H9 (cell line): Measurements from ENCODE around the gene ATE1. TPM values are rescaled to one million over a fixed set of nuclear protein-coding genes. Genes with fewer than 3 reads are reported as not detected.

Experiments used
- DNase-seq: peaks from one replicate; pipeline ENCODE4 v3.0.0-alpha.2; 2017
- H2AFZ ChIP-seq: one replicate; pipeline ENCODE4 v1.6.1; 2013; ENCODE audit warnings: mild to moderate bottlenecking, low read length, control low read depth, moderate library complexity
- H2AK5ac ChIP-seq: 2 replicates; pipeline ENCODE4 v1.6.1; 2013; ENCODE audit warnings: low read length, control low read depth, mixed read lengths; ENCODE audit not compliant: insufficient read length
- H2BK120ac ChIP-seq: one replicate; pipeline ENCODE4 v1.6.1; 2013; ENCODE audit warnings: low read depth, mild to moderate bottlenecking, low read length, control low read depth, inconsistent platforms; ENCODE audit not compliant: poor library complexity, severe bottlenecking
- H2BK12ac ChIP-seq: 2 replicates; pipeline ENCODE4 v1.6.1; 2013; ENCODE audit warnings: low read length, control low read depth, mixed read lengths, low read depth; ENCODE audit not compliant: insufficient read length
- H2BK15ac ChIP-seq: 2 replicates; pipeline ENCODE4 v1.6.1; 2013; ENCODE audit warnings: low read depth, low read length, control low read depth
- H2BK20ac ChIP-seq: one replicate; pipeline ENCODE4 v1.6.1; 2013; ENCODE audit warnings: low read depth, mild to moderate bottlenecking, low read length, control low read depth, inconsistent platforms; ENCODE audit not compliant: poor library complexity, severe bottlenecking
- H2BK5ac ChIP-seq: 2 replicates; pipeline ENCODE4 v1.6.1; 2013; ENCODE audit warnings: low read length, control low read depth, mixed read lengths; ENCODE audit not compliant: insufficient read length
- H3K14ac ChIP-seq: 2 replicates; pipeline ENCODE4 v1.6.1; 2013; ENCODE audit warnings: low read length, control low read depth; ENCODE audit not compliant: insufficient read depth
- H3K18ac ChIP-seq: 2 replicates; pipeline ENCODE4 v1.6.1; 2013; ENCODE audit warnings: low read depth, mild to moderate bottlenecking, mixed read lengths, low read length, control low read depth; ENCODE audit not compliant: insufficient read length
- H3K23ac ChIP-seq: 2 replicates; pipeline ENCODE4 v1.6.1; 2013; ENCODE audit warnings: low read length, control low read depth, mixed read lengths, low read depth; ENCODE audit not compliant: insufficient read length
- H3K23me2 ChIP-seq: 2 replicates; pipeline ENCODE4 v1.6.1; 2013; ENCODE audit warnings: low read depth, mild to moderate bottlenecking, mixed read lengths, low read length, control low read depth; ENCODE audit not compliant: insufficient read length, poor library complexity, severe bottlenecking
- H3K27ac ChIP-seq: 2 replicates; pipeline ENCODE4 v1.5.1; 2013; ENCODE audit warnings: low read length, control low read depth, mixed read lengths, low read depth; ENCODE audit not compliant: insufficient read length
- H3K27me3 ChIP-seq: 2 replicates; pipeline ENCODE4 v1.6.1; 2013; ENCODE audit warnings: low read length, control low read depth, inconsistent platforms; ENCODE audit not compliant: insufficient read depth
- H3K4ac ChIP-seq: 2 replicates; pipeline ENCODE4 v1.6.1; 2013; ENCODE audit warnings: low read depth, mild to moderate bottlenecking, control low read depth, inconsistent platforms, low read length, moderate library complexity
- H3K4me1 ChIP-seq: 2 replicates; pipeline ENCODE4 v1.6.1; 2013; ENCODE audit warnings: low read length, control low read depth, inconsistent platforms; ENCODE audit not compliant: insufficient read depth
- H3K4me2 ChIP-seq: 2 replicates; pipeline ENCODE4 v1.6.1; 2013; ENCODE audit warnings: low read length, control low read depth, mixed read lengths; ENCODE audit not compliant: insufficient read length, insufficient read depth
- H3K56ac ChIP-seq: 2 replicates; pipeline ENCODE4 v1.6.1; 2013; ENCODE audit warnings: low read depth, mild to moderate bottlenecking, mixed read lengths, low read length, control low read depth; ENCODE audit not compliant: insufficient read length
- H3K79me1 ChIP-seq: 2 replicates; pipeline ENCODE4 v1.6.1; 2013; ENCODE audit warnings: low read depth, mild to moderate bottlenecking, moderate library complexity, low read length, control low read depth, inconsistent platforms; ENCODE audit not compliant: insufficient read depth, poor library complexity, severe bottlenecking
- H3K79me2 ChIP-seq: 2 replicates; pipeline ENCODE4 v1.6.1; 2013; ENCODE audit warnings: low read length, control low read depth, inconsistent platforms; ENCODE audit not compliant: insufficient read depth
- H3K9ac ChIP-seq: 2 replicates; pipeline ENCODE4 v1.6.1; 2013; ENCODE audit warnings: low read length, control low read depth, mixed read lengths; ENCODE audit not compliant: insufficient read length; ENCODE audit errors: extremely low read depth
- H3K9me3 ChIP-seq: one replicate; pipeline ENCODE4 v1.6.1; 2013; ENCODE audit warnings: low read depth, low read length, inconsistent platforms; ENCODE audit not compliant: control insufficient read depth
- H3T11ph ChIP-seq: one replicate; pipeline ENCODE4 v1.6.1; 2013; ENCODE audit warnings: mild to moderate bottlenecking, low read length, control low read depth, inconsistent platforms
- H4K20me1 ChIP-seq: one replicate; pipeline ENCODE4 v1.6.1; 2013; ENCODE audit not compliant: control insufficient read depth, insufficient read length, insufficient read depth
- H4K5ac ChIP-seq: 2 replicates; pipeline ENCODE4 v1.6.1; 2013; ENCODE audit warnings: low read depth, mild to moderate bottlenecking, mixed read lengths, low read length, control low read depth; ENCODE audit not compliant: insufficient read length
- H4K8ac ChIP-seq: replicated peaks from 2 replicates; pipeline ENCODE4 v1.6.1; 2013; ENCODE audit warnings: low read length, control low read depth, mixed read lengths, low read depth; ENCODE audit not compliant: insufficient read length
- H4K91ac ChIP-seq: 2 replicates; pipeline ENCODE4 v1.6.1; 2013; ENCODE audit warnings: low read depth, mild to moderate bottlenecking, moderate library complexity, mixed read lengths, low read length, control low read depth; ENCODE audit not compliant: insufficient read length
- H3K27ac Mint-ChIP-seq, 3 experiments: 2 replicates in 2 of 3; 3 replicates in 1 of 3; pipeline ENCODE4 v1.8.0; 2020 to 2021; ENCODE audit warnings: mixed read lengths in 3 of 3, mild to moderate bottlenecking in 1 of 3, moderate library complexity in 1 of 3
- H3K27me3 Mint-ChIP-seq: 2 replicates; pipeline ENCODE4 v1.8.0; 2021; ENCODE audit warnings: low read depth, mild to moderate bottlenecking, moderate library complexity, mixed read lengths
- H3K36me3 Mint-ChIP-seq, 3 experiments: 2 replicates in 2 of 3; 3 replicates in 1 of 3; pipeline ENCODE4 v1.8.0; 2020 to 2021; ENCODE audit warnings: low read depth in 3 of 3, mixed read lengths in 3 of 3; ENCODE audit not compliant: insufficient read depth in 1 of 3
- H3K4me1 Mint-ChIP-seq, 2 experiments: 2 replicates each; pipeline ENCODE4 v1.8.0; 2020; ENCODE audit warnings: mixed read lengths in 2 of 2
- H3K4me3 Mint-ChIP-seq, 2 experiments: 2 replicates in 1 of 2; 3 replicates in 1 of 2; pipeline ENCODE4 v1.8.0; 2020 to 2021; ENCODE audit warnings: mild to moderate bottlenecking in 2 of 2, mixed read lengths in 2 of 2, moderate library complexity in 1 of 2
- H3K9me3 Mint-ChIP-seq, 2 experiments: 2 replicates in 1 of 2; 3 replicates in 1 of 2; pipeline ENCODE4 v1.8.0; 2020; ENCODE audit warnings: mild to moderate bottlenecking in 2 of 2, mixed read lengths in 2 of 2, moderate library complexity in 1 of 2
- WGBS: extraction: QIAGEN DNeasy Blood & Tissue Kit; methylation state at CpG from one replicate; pipeline ENCODE4 v1.1.7; 2013; ENCODE audit warnings: missing lambda C conversion rate, low lambda C conversion rate, mixed read lengths; ENCODE audit not compliant: insufficient read length; ENCODE audit errors: extremely low coverage; 5-methylcytosine and 5-hydroxymethylcytosine counted together
- total RNA-seq: library from RNA; stranded (reverse); gene quantifications from 2 replicates; pipeline ENCODE4 v1.2.1, GENCODE V29; 2021
- TF ChIP-seq, protein P1 (sequence below): fragments of 200-600 bp; sonication (generic); conservative IDR thresholded peaks from 3 replicates; pipeline ENCODE4 v1.8.0; 2021; ENCODE audit warnings: antibody characterized with exemption, mild to moderate bottlenecking

ATE1 gene
- total RNA-seq, 1 experiment from 2014 or later: 29.0 TPM

DNA sequence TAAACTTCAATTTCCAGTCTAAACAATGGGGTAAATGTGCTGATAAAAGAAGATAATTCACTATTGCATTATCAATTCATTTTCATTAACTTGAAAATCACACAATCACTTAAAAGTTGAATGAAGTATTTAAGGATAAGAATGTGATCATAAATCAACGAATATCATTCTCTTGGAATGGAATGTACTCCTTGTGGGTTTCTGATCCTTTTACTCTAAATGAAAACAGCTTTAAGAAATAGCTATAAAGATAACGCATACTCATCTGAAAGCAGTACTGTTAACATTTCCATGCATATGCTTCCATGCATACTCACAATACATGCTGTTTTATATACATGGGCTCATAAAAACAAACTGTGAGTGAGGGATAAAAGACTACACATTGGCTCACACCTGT is 108.8 kb downstream of the ATE1 start:
- no peaks in the 10 kb centered on the region for H3K9me3 ChIP-seq
- H3K79me2 ChIP-seq: no peaks in the 10 kb centered on the region
- no peak overlapping the region for H2BK120ac ChIP-seq
- H2AK5ac ChIP-seq: no peak overlapping the region
- no peak overlapping the region for H3K4me2 ChIP-seq
- H2AFZ ChIP-seq: no peak overlapping the region
- no peak for DNase-seq
- H4K91ac ChIP-seq: no peak overlapping the region
- no peak overlapping the region for H3K23ac ChIP-seq
- H3K14ac ChIP-seq: no peak overlapping the region
- no peak overlapping the region for H3K56ac ChIP-seq
- Mint-ChIP-seq H3K27me3 (no peaks in the 10 kb centered on the region), H3K4me1 (0 out of 4 replicates have a peak, but pooled peaks cover 0 to 2% of the 10 kb centered on the region in 2 experiments), H3K4me3 (no peak overlapping the region), H3K27ac (no peak overlapping the region), H3K36me3 (no peaks in the 10 kb centered on the region; a peak in 2 of 7 replicates), H3K9me3 (no peaks in the 10 kb centered on the region; a peak in 1 of 5 replicates)
- no peaks in the 10 kb centered on the region for H4K20me1 ChIP-seq
- H4K5ac ChIP-seq: no peak overlapping the region
- no peak overlapping the region for H2BK15ac ChIP-seq
- WGBS: no CpG with 5 or more reads among the region's 2 CpGs
- no peaks in the 10 kb centered on the region for H3K79me1 ChIP-seq
- H3K9ac ChIP-seq: no peak overlapping the region
- H3K23me2 ChIP-seq: no peaks in the 10 kb centered on the region
- H3K4ac ChIP-seq: no peak overlapping the region
- H3K27ac ChIP-seq: no peak overlapping the region
- H3K27me3 ChIP-seq: no peaks in the 10 kb centered on the region
- TF ChIP-seq, protein P1, sequence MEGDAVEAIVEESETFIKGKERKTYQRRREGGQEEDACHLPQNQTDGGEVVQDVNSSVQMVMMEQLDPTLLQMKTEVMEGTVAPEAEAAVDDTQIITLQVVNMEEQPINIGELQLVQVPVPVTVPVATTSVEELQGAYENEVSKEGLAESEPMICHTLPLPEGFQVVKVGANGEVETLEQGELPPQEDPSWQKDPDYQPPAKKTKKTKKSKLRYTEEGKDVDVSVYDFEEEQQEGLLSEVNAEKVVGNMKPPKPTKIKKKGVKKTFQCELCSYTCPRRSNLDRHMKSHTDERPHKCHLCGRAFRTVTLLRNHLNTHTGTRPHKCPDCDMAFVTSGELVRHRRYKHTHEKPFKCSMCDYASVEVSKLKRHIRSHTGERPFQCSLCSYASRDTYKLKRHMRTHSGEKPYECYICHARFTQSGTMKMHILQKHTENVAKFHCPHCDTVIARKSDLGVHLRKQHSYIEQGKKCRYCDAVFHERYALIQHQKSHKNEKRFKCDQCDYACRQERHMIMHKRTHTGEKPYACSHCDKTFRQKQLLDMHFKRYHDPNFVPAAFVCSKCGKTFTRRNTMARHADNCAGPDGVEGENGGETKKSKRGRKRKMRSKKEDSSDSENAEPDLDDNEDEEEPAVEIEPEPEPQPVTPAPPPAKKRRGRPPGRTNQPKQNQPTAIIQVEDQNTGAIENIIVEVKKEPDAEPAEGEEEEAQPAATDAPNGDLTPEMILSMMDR: no peak
- H2BK12ac ChIP-seq: no peak overlapping the region
- no peaks in the 10 kb centered on the region for H3K4me1 ChIP-seq
- H3T11ph ChIP-seq: no peak overlapping the region
- H4K8ac ChIP-seq: no peak overlapping the region
- H2BK5ac ChIP-seq: no peak overlapping the region
- no peak overlapping the region for H2BK20ac ChIP-seq
- no peak overlapping the region for H3K18ac ChIP-seq
